CD4-positive, CD25-positive, alpha-beta regulatory T cell (primary cell): Measurements from ENCODE around the gene SBK2. TPM values are rescaled to one million over a fixed set of nuclear protein-coding genes. Genes with fewer than 3 reads are reported as not detected.
A peak's percentile ranks its signal among the peaks of the same experiment; 100 is the strongest.

Experiments used
- ATAC-seq, 2 donors: fragments of 150-1000 bp; cut with Tn5 transposase; one replicate each; pipeline ENCODE4 v1.10.0; 2021; ENCODE audit warnings: low read depth in 2 of 2, moderate number of reproducible peaks in 2 of 2, moderate library complexity in 1 of 2
- DNase-seq, 3 donors: peaks; one replicate each; pipeline versions ENCODE4 v3.0.0 to v3.0.0-alpha.2; 2012 to 2022; ENCODE audit warnings: mixed read lengths in 1 of 3
- H3K27ac ChIP-seq: one replicate; pipeline ENCODE4 v1.7.0; 2013; ENCODE audit warnings: mild to moderate bottlenecking, low read length; ENCODE audit not compliant: insufficient read depth, poor library complexity, severe bottlenecking
- H3K27me3 ChIP-seq: one replicate; pipeline ENCODE4 v1.7.0; 2013; ENCODE audit warnings: low read length; ENCODE audit not compliant: control insufficient read depth, insufficient read depth
- H3K36me3 ChIP-seq: one replicate; pipeline ENCODE4 v1.7.0; 2013; ENCODE audit warnings: mild to moderate bottlenecking, low read length, moderate library complexity; ENCODE audit not compliant: control insufficient read depth, insufficient read depth
- H3K4me1 ChIP-seq: 2 replicates; pipeline ENCODE4 v1.7.0; 2013; ENCODE audit warnings: mild to moderate bottlenecking, low read length; ENCODE audit not compliant: insufficient read depth, control insufficient read depth, poor library complexity, severe bottlenecking
- H3K4me3 ChIP-seq: one replicate; pipeline ENCODE4 v1.7.0; 2013; ENCODE audit warnings: low read depth, mild to moderate bottlenecking, low read length, moderate library complexity
- H3K9me3 ChIP-seq, 2 experiments: 1 replicate in 1 of 2; 2 replicates in 1 of 2; pipeline ENCODE4 v1.7.0; 2013; ENCODE audit warnings: low read length in 2 of 2, mild to moderate bottlenecking in 1 of 2, moderate library complexity in 1 of 2; ENCODE audit not compliant: control insufficient read depth in 2 of 2
- H3K27ac Mint-ChIP-seq, 3 donors: one replicate each; pipeline ENCODE4 v1.8.0; 2020 to 2022; ENCODE audit warnings: mild to moderate bottlenecking in 3 of 3, mixed read lengths in 3 of 3, moderate library complexity in 2 of 3
- H3K27me3 Mint-ChIP-seq: one replicate; pipeline ENCODE4 v1.8.0; 2022; ENCODE audit warnings: mild to moderate bottlenecking, mixed read lengths
- H3K36me3 Mint-ChIP-seq: one replicate; pipeline ENCODE4 v1.8.0; 2020; ENCODE audit warnings: mixed read lengths
- H3K4me1 Mint-ChIP-seq, 4 donors: one replicate each; pipeline ENCODE4 v1.8.0; 2020 to 2022; ENCODE audit warnings: mixed read lengths in 4 of 4, mild to moderate bottlenecking in 1 of 4
- H3K4me3 Mint-ChIP-seq, 4 donors: one replicate each; pipeline ENCODE4 v1.8.0; 2020 to 2022; ENCODE audit warnings: mild to moderate bottlenecking in 4 of 4, mixed read lengths in 4 of 4, moderate library complexity in 3 of 4
- H3K9me3 Mint-ChIP-seq, 7 donors: one replicate each; pipeline ENCODE4 v1.8.0; 2020 to 2022; ENCODE audit warnings: mixed read lengths in 7 of 7, mild to moderate bottlenecking in 3 of 7, moderate library complexity in 2 of 7
- polyA plus RNA-seq, 4 donors: library from polyadenylated mRNA; unstranded; fragments of 300-500 nt; fragmentation: Illumina TruSeq; gene quantifications; one replicate each; pipeline ENCODE4 v1.2.3, GENCODE V29; 2021
- total RNA-seq: library from RNA; stranded (reverse); gene quantifications from one replicate; pipeline ENCODE4 v1.2.3, GENCODE V29; 2022

The SBK2 gene
- total and polyA plus RNA-seq, 5 donors from 2014 or later: not detected

DNA sequence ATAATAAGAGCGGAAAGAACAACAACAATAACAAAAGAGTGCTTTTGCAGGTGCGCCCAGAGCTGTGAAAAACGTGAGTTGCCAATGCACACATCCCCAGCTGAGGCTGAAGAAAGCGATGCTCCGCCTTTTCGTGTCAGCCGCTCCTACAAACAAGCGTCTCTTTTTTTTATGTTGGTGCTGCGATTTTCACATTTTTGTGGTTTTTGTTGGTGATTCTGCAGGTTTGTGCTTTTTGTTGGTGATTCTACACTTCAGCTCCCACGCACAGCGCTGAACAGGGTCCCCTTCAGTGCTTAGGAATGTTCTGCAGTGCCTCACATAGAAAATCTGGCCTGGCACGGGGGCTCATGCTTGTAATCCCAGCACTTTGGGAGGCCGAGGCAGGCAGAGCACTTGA is 15.7 kb upstream of the SBK2 start:
- H3K27ac Mint-ChIP-seq: no peak overlapping the region
- Histone ChIP-seq H3K4me1 (no peaks in the 10 kb centered on the region), H3K9me3 (no peaks in the 10 kb centered on the region), H3K27me3 (no peaks in the 10 kb centered on the region), H3K27ac (no peak overlapping the region), H3K36me3 (no peaks in the 10 kb centered on the region), H3K4me3 (no peak overlapping the region)
- ATAC-seq: no peak
- no peaks in the 10 kb centered on the region for H3K36me3 Mint-ChIP-seq
- H3K27me3 Mint-ChIP-seq: peaks cover 6% of the 10 kb centered on the region
- H3K4me1 Mint-ChIP-seq: no peaks in the 10 kb centered on the region
- H3K4me3 Mint-ChIP-seq: no peak overlapping the region
- DNase-seq: no peak
- H3K9me3 Mint-ChIP-seq: peaks cover 0 to 2% (median 0%) of the 10 kb centered on the region in 7 donors

DNA sequence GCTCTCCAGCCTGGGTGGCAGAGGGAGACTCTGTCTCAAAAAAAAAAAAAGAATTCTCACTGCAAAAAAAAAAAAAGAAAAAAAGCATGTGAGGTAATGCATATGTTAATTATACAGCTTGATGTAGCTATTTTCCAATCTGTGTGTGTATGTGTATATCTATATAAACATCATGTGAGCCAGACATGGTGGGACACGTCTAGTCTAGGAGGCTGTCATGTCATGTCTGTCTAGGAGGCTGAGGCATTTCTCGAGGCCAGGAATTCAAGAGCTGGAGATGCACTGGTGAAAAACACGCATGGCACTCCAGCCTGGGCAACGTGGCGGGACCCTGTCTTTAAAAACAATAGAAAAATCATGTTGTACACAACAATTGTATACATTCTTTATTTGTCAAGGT is 15.3 kb upstream of the SBK2 start:
- Mint-ChIP-seq H3K36me3 (no peaks in the 10 kb centered on the region), H3K27me3 (peaks cover 10% of the 10 kb centered on the region), H3K27ac (no peak overlapping the region), H3K9me3 (peaks cover 0 to 3% (median 0%) of the 10 kb centered on the region in 7 donors), H3K4me3 (no peak overlapping the region), H3K4me1 (no peaks in the 10 kb centered on the region)
- H3K4me1 ChIP-seq: no peaks in the 10 kb centered on the region
- H3K9me3 ChIP-seq: no peaks in the 10 kb centered on the region
- H3K36me3 ChIP-seq: no peaks in the 10 kb centered on the region
- no peak overlapping the region for H3K27ac ChIP-seq
- DNase-seq (no peak), ATAC-seq (no peak)
- H3K27me3 ChIP-seq: no peaks in the 10 kb centered on the region
- no peak overlapping the region for H3K4me3 ChIP-seq

DNA sequence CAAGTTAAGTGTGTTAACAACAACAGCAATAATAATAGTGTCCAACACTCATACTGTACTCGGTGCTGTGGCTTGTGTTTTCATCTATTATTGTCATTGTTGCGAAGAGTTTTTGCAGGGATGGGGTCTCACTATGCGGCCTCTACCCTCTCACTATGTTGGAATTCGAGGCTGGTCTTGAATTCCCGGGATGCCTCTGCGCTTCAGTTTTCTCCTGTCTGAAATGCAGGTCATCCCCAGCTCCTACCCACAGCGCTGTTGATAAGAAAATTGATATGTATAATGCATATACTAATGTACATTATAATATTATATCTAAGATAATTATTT is 13.4 kb upstream of the SBK2 start:
- no peak overlapping the region for H3K27ac ChIP-seq
- Mint-ChIP-seq H3K27ac (no peak overlapping the region), H3K4me1 (no peaks in the 10 kb centered on the region), H3K36me3 (no peaks in the 10 kb centered on the region), H3K9me3 (peaks cover 0 to 3% (median 0%) of the 10 kb centered on the region in 7 donors), H3K27me3 (peaks cover 12% of the 10 kb centered on the region), H3K4me3 (no peak overlapping the region)
- H3K4me3 ChIP-seq: no peak overlapping the region
- no peak for ATAC-seq
- no peaks in the 10 kb centered on the region for H3K36me3 ChIP-seq
- no peaks in the 10 kb centered on the region for H3K27me3 ChIP-seq
- no peaks in the 10 kb centered on the region for H3K9me3 ChIP-seq
- DNase-seq: no peak
- no peaks in the 10 kb centered on the region for H3K4me1 ChIP-seq

DNA sequence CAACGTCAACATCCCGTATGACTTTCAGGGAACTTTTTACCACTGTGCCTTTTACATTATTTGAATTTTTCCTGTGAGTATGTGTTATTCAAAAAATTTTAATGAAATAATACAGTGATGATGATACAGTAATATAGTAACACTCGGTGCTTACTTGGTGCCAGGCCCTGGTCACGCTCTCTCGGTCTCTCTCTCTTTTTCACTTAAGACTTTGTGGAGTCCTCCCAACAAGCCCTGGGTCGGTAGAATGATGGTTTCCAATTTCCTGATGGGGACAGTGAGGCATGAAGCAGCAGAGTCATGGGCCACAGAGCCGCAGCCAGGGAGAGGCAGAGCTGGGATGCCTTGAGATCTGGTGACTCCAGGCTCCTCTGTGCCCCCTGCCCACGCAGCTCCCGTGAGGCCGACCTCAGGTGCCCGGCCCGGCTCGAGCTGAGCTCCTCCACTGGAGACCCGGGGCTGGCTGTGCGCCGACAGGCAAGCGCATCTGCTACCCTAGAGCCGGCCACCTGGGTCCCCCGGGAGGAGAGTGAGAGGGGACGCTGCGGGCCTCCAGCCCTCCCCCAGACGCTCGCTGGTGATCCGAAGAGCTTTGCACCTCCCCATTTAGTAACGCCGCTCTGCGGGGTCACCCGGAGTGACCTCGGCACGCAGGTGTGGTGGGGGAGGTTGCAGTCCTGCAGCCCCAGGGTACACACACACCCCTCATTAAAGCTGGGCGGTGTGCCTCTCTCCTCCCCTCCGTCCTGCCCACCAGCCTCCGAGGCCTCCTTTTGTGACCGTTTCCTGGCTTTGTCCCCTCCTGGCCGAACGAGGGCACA is 12.8 kb upstream of the SBK2 start:
- Mint-ChIP-seq H3K9me3 (peaks cover 0 to 3% (median 0%) of the 10 kb centered on the region in 7 donors), H3K27me3 (peaks cover 12% of the 10 kb centered on the region), H3K27ac (no peak overlapping the region), H3K4me1 (no peaks in the 10 kb centered on the region), H3K36me3 (no peaks in the 10 kb centered on the region), H3K4me3 (no peak overlapping the region)
- Histone ChIP-seq H3K9me3 (no peaks in the 10 kb centered on the region), H3K36me3 (no peaks in the 10 kb centered on the region), H3K27ac (no peak overlapping the region), H3K4me1 (no peaks in the 10 kb centered on the region), H3K4me3 (no peak overlapping the region), H3K27me3 (no peaks in the 10 kb centered on the region)
- no peak for DNase-seq
- no peak for ATAC-seq

DNA sequence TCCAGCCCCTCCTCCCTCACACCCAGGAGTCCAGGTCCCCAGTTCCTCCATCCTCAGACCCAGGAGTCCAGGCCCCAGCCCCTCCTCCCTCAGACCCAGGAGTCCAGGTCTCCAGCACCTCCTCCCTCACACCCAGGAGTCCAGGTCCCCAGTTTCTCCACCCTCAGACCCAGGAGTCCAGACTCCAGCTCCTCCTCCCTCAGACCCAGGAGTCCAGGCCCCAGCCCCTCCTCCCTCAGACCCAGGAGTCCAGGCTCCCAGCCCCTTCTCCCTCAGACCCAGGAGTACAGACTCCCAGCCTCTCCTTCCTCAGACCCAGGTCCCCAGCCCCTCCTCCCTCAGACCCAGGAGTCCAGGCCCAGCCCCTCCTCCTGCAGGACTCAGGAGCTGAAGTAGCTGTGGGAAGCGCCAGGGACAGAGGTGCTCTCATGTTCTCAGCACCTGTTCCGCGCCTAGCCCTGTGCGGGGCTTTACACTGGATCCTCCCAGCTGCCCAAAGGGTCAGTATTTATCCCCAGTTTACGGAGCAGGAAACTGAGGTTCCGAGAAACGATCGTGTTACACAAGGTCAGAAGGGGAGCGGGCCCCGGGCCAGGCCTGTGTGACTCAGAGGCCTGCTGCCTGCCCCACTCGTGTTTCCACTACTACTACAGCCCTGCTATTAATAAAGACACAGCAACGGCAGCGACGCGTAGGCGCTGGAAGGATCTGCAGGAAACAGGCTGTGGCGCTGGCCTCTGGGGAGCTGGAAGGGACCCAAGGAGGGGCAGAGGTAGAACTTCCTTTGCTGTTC is 10.1 kb upstream of the SBK2 start:
- Mint-ChIP-seq H3K36me3 (no peaks in the 10 kb centered on the region), H3K4me3 (no peak overlapping the region), H3K9me3 (peaks cover 0 to 3% (median 1%) of the 10 kb centered on the region in 7 donors), H3K27ac (no peak overlapping the region), H3K27me3 (peaks cover 17% of the 10 kb centered on the region), H3K4me1 (no peaks in the 10 kb centered on the region)
- Histone ChIP-seq H3K36me3 (no peaks in the 10 kb centered on the region), H3K27ac (no peak overlapping the region), H3K27me3 (no peaks in the 10 kb centered on the region), H3K9me3 (no peaks in the 10 kb centered on the region), H3K4me3 (no peak overlapping the region), H3K4me1 (no peaks in the 10 kb centered on the region)
- no peak for DNase-seq
- no peak for ATAC-seq

DNA sequence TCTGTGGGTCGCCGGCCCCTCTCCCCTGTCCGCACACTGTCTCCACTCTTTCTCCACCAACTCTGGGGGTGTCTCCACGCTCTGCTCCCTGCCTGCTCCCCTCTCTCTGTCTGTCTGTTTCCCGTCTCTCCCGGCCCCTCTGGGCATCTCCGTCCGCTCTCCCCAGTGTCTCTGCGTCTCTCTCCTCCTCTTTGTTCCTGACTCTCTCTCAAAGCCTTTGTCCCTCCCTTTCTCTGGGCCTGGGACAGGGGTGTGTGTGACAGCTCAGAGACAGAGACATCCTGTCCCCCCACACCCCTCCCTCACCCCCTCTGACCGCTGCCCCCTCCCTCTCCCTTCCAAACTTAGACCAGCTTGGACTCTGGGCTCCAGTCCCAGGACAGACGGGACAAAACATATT is 9.1 kb upstream of the SBK2 start:
- Mint-ChIP-seq H3K36me3 (no peaks in the 10 kb centered on the region), H3K27ac (peak overlapping the region in 1 of 3 donors; percentile 92), H3K9me3 (peaks cover 0 to 3% (median 1%) of the 10 kb centered on the region in 7 donors), H3K27me3 (peaks cover 17% of the 10 kb centered on the region), H3K4me3 (no peak overlapping the region), H3K4me1 (no peaks in the 10 kb centered on the region)
- Histone ChIP-seq H3K9me3 (no peaks in the 10 kb centered on the region), H3K4me3 (no peak overlapping the region), H3K36me3 (no peaks in the 10 kb centered on the region), H3K27ac (no peak overlapping the region), H3K4me1 (no peaks in the 10 kb centered on the region), H3K27me3 (no peaks in the 10 kb centered on the region)
- DNase-seq (no peak), ATAC-seq (no peak)

DNA sequence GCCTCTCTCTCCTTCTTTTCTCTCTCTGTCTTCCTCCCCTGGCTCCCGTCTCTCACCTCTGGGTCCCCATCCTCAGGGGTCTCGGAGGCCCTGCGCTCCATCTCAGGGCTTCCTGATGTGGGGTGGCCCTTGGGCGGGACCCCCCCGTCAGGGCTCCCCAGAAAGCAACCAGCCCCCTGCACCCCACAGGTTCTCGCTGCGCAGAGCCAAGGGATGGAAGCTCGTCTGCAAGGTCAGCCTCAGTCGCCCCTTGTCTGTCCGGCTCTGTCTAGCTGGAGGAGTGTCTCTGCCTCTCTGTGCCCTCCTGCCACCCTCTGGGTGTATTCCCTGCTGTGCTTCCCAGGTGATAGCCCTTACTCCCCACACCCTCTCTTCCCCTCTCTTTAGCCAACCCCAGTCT is 8.5 kb upstream of the SBK2 start, which contains the start of gene SBK3:
Gene SBK3, minus strand, starts transcription at position 101 of the 400 bp plus-strand sequence. Its CDS starts 0 bp downstream, at position 101.
- Histone ChIP-seq H3K27me3 (no peaks in the 10 kb centered on the region), H3K36me3 (no peaks in the 10 kb centered on the region), H3K9me3 (no peaks in the 10 kb centered on the region), H3K4me1 (no peaks in the 10 kb centered on the region), H3K4me3 (no peak within 1 kb of the TSS), H3K27ac (no peak within 1 kb of the TSS)
- peaks cover 0 to 3% (median 1%) of the 10 kb centered on the region in 7 donors for H3K9me3 Mint-ChIP-seq
- H3K27ac Mint-ChIP-seq: peak within 1 kb of the TSS in 1 of 3 donors; percentile 92
- no peaks in the 10 kb centered on the region for H3K36me3 Mint-ChIP-seq
- peaks cover 16% of the 10 kb centered on the region for H3K27me3 Mint-ChIP-seq
- no peaks in the 10 kb centered on the region for H3K4me1 Mint-ChIP-seq
- no peak for DNase-seq
- no peak within 1 kb of the TSS for H3K4me3 Mint-ChIP-seq
- no peak for ATAC-seq
